ENCODE measurements around the gene HYCC1.
A peak's percentile ranks its signal among the peaks of the same experiment; 100 is the strongest.
"Not testable (repeated sequence)": the region's sequence is repeated elsewhere in the genome, so short reads cannot be mapped to it uniquely, and the experiment has no call there.

HYCC1 gene

DNA sequence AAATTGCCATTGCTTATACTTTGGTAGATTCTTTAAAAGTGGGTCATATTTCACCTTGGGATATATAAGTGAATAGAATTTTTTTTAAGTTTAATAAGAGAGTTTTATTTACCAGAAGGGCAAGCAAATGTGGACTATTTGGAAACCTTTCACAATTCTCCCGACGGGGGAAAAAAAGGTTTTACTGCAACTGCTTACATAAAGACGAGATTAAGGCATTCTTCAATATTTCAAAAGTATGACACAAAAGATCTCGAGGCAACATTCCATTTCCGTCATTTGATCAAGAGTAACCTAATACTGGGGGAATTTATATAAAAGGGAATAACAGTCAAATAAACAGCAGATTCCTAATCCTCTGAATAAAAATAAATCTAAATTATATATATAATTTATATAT is 28.5 kb downstream of the HYCC1 start:
- no peak for DNase-seq (ENCODE audit: low read depth, low spot score)

DNA sequence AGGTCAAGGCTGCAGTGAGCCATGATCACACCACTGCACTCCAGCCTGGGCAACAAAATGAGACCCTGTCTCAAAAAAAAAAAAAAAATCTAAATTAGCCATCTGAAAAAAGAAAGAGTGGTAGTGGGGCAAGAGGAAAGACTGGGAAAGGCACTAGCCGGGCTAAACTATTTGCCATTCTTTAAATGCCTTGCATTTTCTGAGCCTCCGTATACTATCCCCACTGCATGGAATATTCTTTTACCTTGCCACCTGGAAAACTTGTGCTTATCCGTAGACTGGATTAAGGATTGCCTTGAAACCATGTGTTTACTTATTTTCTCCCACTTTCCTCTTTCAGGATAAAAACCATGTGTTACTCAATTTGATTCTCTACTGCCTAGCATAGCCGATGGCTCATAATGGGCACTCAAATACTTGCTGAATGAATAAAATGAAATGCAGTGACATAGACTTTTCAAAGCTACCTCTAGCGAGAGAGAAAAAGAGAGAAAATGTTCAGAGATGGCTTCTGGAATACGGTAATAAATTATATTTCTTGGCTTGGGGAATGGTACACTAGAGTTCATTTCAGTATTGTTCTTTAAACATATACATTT is 30.6 kb downstream of the HYCC1 start:
- no peak for DNase-seq (ENCODE audit: low read depth, low spot score)

DNA sequence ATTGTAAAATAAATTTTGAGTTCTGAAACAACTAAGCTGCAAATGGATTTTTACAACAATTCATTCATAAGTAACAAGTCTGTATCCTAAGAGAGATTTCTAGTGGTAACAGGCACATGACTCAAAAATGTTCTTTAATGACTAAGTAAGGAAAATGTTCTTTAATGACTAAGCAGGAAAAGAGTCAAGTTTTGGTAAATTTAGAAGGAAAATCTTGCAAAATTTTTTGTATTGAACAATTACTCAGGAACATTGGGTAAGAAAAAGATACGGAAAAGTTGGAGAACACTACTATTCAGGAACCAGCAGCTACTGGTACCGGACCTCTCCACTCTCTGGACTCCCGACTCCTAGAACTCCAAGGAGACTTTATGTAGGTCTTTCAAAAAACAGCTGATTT is 33.5 kb downstream of the HYCC1 start:
- peak; percentile 43 for DNase-seq (ENCODE audit: low read depth, low spot score)

DNA sequence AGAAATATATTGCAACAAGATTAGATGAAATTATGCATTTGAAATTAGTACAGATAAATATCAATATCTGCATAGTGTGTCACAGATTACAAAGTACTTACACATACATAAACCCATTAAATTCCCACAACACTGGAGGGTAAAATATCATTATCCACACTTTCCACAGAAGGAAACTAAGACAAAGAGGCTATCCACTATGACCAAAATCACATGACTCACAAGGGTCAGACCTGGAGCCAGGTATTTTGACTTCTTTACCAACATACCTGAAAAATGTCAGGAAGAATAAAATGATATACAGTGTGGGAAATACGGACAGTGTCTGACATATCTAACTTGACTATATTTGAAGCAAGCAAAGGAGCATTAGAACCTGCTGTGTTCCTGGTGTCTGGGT is 34.1 kb downstream of the HYCC1 start:
- no peak for DNase-seq (ENCODE audit: low read depth, low spot score)

DNA sequence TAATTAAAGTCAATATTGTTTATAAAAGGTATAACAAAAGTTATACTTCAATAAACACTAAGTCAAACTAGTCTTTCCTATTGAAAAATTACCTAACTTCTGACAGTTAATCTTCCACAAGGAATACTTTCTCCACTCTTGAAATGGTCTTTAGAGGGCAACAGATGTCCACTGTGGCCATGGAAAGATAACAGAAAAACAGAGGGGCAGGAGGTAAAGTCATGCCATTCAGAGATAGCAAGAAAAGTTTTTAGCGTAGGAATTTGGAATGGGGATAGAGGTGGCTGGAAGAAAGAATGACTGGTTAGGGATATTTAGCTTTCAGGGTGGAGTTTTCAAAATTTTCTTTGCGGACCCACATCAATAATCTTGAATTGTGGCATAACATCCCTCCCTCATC is 34.7 kb downstream of the HYCC1 start:
- no peak for DNase-seq (ENCODE audit: low read depth, low spot score)

DNA sequence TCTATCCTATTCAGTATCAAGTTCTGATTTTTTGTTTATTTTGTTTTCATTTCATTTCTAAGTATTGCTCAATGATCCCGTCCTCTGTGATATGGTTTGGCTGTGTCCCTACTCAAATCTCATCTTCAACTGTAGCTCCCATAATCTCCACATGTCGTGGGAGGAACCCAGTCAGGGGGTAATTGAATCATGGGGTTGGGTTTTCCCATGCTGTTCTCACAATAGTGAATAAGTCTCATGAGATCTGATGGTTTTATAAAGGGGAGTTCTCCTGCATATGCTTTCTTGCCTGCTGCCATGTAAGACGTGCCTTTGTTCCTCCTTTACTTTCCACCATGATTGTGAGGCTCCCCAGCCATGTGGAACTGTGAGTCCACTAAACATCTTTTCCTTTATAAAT is 39.3 kb downstream of the HYCC1 start:
- not testable (repeated sequence) for DNase-seq (ENCODE audit: low read depth, low spot score)

DNA sequence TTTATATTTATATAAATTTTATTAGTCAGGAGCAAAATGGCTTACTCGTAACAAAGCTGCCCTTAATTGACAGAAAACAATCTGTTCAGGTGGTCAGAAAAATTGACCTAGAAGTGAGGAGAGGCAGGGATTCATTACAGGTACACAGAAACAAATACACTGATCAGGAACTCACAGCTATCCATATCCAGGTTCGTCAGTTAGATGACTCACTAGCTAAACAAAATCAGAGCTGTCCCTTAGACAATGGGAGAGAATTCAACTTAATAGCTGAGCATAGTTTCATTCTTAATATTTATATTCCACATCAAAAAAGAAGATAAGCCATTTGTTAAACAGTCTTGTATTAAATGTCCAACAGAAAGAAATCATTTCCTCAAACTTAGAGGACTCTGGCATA is 41.7 kb downstream of the HYCC1 start:
- no peak for DNase-seq (ENCODE audit: low read depth, low spot score)

DNA sequence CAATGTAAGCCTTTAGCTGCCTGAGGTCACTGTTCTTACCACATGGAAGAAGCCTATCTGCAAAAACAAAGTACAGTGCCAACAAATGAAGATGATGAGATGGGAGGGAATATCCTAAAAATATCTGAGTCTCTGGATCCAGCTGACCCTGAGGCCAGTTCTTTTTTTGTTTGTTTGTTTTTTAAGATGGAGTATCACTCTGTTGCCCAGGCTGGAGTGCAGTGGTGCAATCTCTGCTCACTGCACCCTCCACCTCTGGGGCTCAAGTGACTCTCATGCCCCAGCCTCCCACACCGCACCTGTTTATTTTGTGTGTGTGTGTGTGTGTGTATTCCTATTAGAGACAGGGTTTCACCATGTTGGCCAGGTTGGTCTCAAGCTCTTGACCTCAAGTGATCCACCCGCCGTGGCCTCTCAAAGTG is 44.9 kb downstream of the HYCC1 start:
- no peak for DNase-seq (ENCODE audit: low read depth, low spot score)

Measured in astrocyte of the hippocampus (primary cell).